Smooth muscle cell (in vitro differentiated cells): Measurements from ENCODE around the gene DCBLD1. TPM values are rescaled to one million over a fixed set of nuclear protein-coding genes. Genes with fewer than 3 reads are reported as not detected.

Experiments used
- DNase-seq: peaks from one replicate; lab custom pipeline; 2025; ENCODE audit not compliant: unreplicated experiment; lab: John Stamatoyannopoulos, UW
- H2AFZ ChIP-seq: fragments of 200-600 bp; sonication (generic); 2 replicates; pipeline ENCODE4 v1.6.0; 2016; ENCODE audit warnings: antibody characterized with exemption, low read depth, mild to moderate bottlenecking
- H3F3A ChIP-seq: fragments of 200-600 bp; sonication (generic); 2 replicates; pipeline ENCODE4 v1.6.0; 2017; ENCODE audit warnings: antibody characterized with exemption, low read depth
- H3K27ac ChIP-seq: fragments of 200-600 bp; sonication (generic); 2 replicates; pipeline ENCODE4 v1.5.1; 2016; ENCODE audit warnings: low read depth, mild to moderate bottlenecking
- H3K27me3 ChIP-seq: fragments of 200-600 bp; sonication (generic); 2 replicates; pipeline ENCODE4 v1.6.1; 2016; ENCODE audit warnings: low read depth, mild to moderate bottlenecking
- H3K36me3 ChIP-seq: fragments of 200-600 bp; sonication (generic); 2 replicates; pipeline ENCODE4 v1.5.1; 2016; ENCODE audit warnings: low read depth
- H3K4me1 ChIP-seq: fragments of 200-600 bp; sonication (generic); 2 replicates; pipeline ENCODE4 v1.5.1; 2016; ENCODE audit warnings: low read depth
- H3K4me2 ChIP-seq: fragments of 200-600 bp; sonication (generic); 2 replicates; pipeline ENCODE4 v1.6.0; 2016; ENCODE audit warnings: mild to moderate bottlenecking
- H3K4me3 ChIP-seq: fragments of 200-600 bp; sonication (generic); 2 replicates; pipeline ENCODE4 v1.5.1; 2016; ENCODE audit warnings: mild to moderate bottlenecking
- H3K79me2 ChIP-seq: fragments of 200-600 bp; sonication (generic); 2 replicates; pipeline ENCODE4 v1.6.0; 2016; ENCODE audit warnings: low read depth, mild to moderate bottlenecking
- H3K9ac ChIP-seq: fragments of 200-600 bp; sonication (generic); 2 replicates; pipeline ENCODE4 v1.6.0; 2016; ENCODE audit warnings: low read depth
- H3K9me3 ChIP-seq: fragments of 200-600 bp; sonication (generic); replicated peaks from 2 replicates; pipeline ENCODE4 v1.5.1; 2016; ENCODE audit warnings: low read depth
- H4K20me1 ChIP-seq: fragments of 200-600 bp; sonication (generic); 2 replicates; pipeline ENCODE4 v1.6.0; 2016; ENCODE audit warnings: low read depth
- CTCF ChIP-seq: fragments of 200-600 bp; sonication (generic); IDR thresholded peaks from 2 replicates; pipeline ENCODE4 v1.5.1; 2017; ENCODE audit warnings: borderline replicate concordance, mild to moderate bottlenecking, antibody characterized with exemption; ENCODE audit not compliant: insufficient read depth, poor library complexity, severe bottlenecking
- WGBS: methylation state at CpG from one replicate; pipeline ENCODE4 v1.1.7; 2016; ENCODE audit warnings: low lambda C conversion rate; 5-methylcytosine and 5-hydroxymethylcytosine counted together
- polyA plus RNA-seq: library from polyadenylated mRNA; unstranded; fragments of >200 nt; fragmentation: Nextera tagmentation; extraction: Ambion mirVana; gene quantifications from 2 replicates; pipeline ENCODE4 v1.2.1, GENCODE V29; 2016
- total RNA-seq: library from RNA; depleted of rRNA; stranded (reverse); fragments of >200 nt; gene quantifications from 2 replicates; pipeline ENCODE4 v1.2.3, GENCODE V29; 2014

Gene DCBLD1
- total and polyA plus RNA-seq, 2 experiments from 2014 or later, result 44.6 to 82.1 TPM

GRCh38 chr6:117495425-117495824 is 13.0 kb downstream of the DCBLD1 start:
- TF ChIP-seq CTCF, result no peak
- no peaks in the 10 kb centered on the region for H3K9me3 ChIP-seq
- H3K27me3 ChIP-seq, result no peaks in the 10 kb centered on the region
- no peaks in the 10 kb centered on the region for H3K36me3 ChIP-seq
- no peak overlapping the region for H3K4me3 ChIP-seq
- H4K20me1 ChIP-seq, result peaks cover 3% of the 10 kb centered on the region
- peak overlapping the region; percentile 58 for H3K9ac ChIP-seq
- DNase-seq, result no peak
- peak overlapping the region; percentile 96 for H3K27ac ChIP-seq
- H3K4me1 ChIP-seq, result peaks cover 52% of the 10 kb centered on the region
- H3K4me2 ChIP-seq, result peak overlapping the region; percentile 77
- H3F3A ChIP-seq, result peaks cover 19% of the 10 kb centered on the region
- no peak overlapping the region for H2AFZ ChIP-seq
- H3K79me2 ChIP-seq, result peaks cover 94% of the 10 kb centered on the region

- H3K9me3 ChIP-seq, result no peaks in the 10 kb centered on the region
- no peak for DNase-seq
- no peak for TF ChIP-seq CTCF
- H3K4me3 ChIP-seq, result no peak overlapping the region
- H3K36me3 ChIP-seq, result no peaks in the 10 kb centered on the region
- peaks cover 52% of the 10 kb centered on the region for H3K4me1 ChIP-seq
- peaks cover 3% of the 10 kb centered on the region for H4K20me1 ChIP-seq
- no peaks in the 10 kb centered on the region for H3K27me3 ChIP-seq
- peak overlapping the region; percentile 96 for H3K27ac ChIP-seq
- H2AFZ ChIP-seq, result no peak overlapping the region
- peaks cover 94% of the 10 kb centered on the region for H3K79me2 ChIP-seq
- H3K9ac ChIP-seq, result peak overlapping the region; percentile 58
- 70% methylated on average over 2 of the region's 2 CpGs for WGBS
- peak overlapping the region; percentile 77 for H3K4me2 ChIP-seq
- H3F3A ChIP-seq, result peaks cover 19% of the 10 kb centered on the region
Observed at GRCh38 chr6:117495869-117496268, 13.4 kb downstream of the DCBLD1 start.

- H3K9ac ChIP-seq, result peak overlapping the region; percentile 58
- H3K79me2 ChIP-seq, result peaks cover 94% of the 10 kb centered on the region
- peaks cover 19% of the 10 kb centered on the region for H3F3A ChIP-seq
- H2AFZ ChIP-seq, result no peak overlapping the region
- peaks cover 3% of the 10 kb centered on the region for H4K20me1 ChIP-seq
- peak overlapping the region; percentile 77 for H3K4me2 ChIP-seq
- TF ChIP-seq CTCF, result no peak
- no peaks in the 10 kb centered on the region for H3K27me3 ChIP-seq
- H3K9me3 ChIP-seq, result no peaks in the 10 kb centered on the region
- H3K4me3 ChIP-seq, result no peak overlapping the region
- H3K27ac ChIP-seq, result peak overlapping the region; percentile 96
- H3K4me1 ChIP-seq, result peaks cover 52% of the 10 kb centered on the region
- WGBS, result 49% methylated on average over 1 of the region's 1 CpG
- no peak for DNase-seq
- H3K36me3 ChIP-seq, result no peaks in the 10 kb centered on the region
Observed at GRCh38 chr6:117496383-117496990, 14.0 kb downstream of the DCBLD1 start.

- no peaks in the 10 kb centered on the region for H3K27me3 ChIP-seq
- DNase-seq, result no peak
- H4K20me1 ChIP-seq, result peaks cover 3% of the 10 kb centered on the region
- peaks cover 94% of the 10 kb centered on the region for H3K79me2 ChIP-seq
- peaks cover 19% of the 10 kb centered on the region for H3F3A ChIP-seq
- no peak overlapping the region for H2AFZ ChIP-seq
- H3K4me3 ChIP-seq, result no peak overlapping the region
- H3K4me2 ChIP-seq, result peak overlapping the region; percentile 77
- TF ChIP-seq CTCF, result no peak
- H3K4me1 ChIP-seq, result peaks cover 50% of the 10 kb centered on the region
- WGBS, result 35% methylated on average over 1 of the region's 1 CpG
- H3K36me3 ChIP-seq, result no peaks in the 10 kb centered on the region
- H3K27ac ChIP-seq, result peak overlapping the region; percentile 96
- peak overlapping the region; percentile 58 for H3K9ac ChIP-seq
- no peaks in the 10 kb centered on the region for H3K9me3 ChIP-seq
Observed at GRCh38 chr6:117497237-117497636, 14.8 kb downstream of the DCBLD1 start.
